GM19467 (cell line): Measurements from ENCODE around the gene PTPRE.

ENCODE experiments used
- ATAC-seq: cut with Tn5 transposase; IDR thresholded peaks from one replicate; pipeline ENCODE4 v1.9.1; 2021; ENCODE audit warnings: mild to moderate bottlenecking, moderate library complexity; ENCODE audit not compliant: unreplicated experiment

The PTPRE gene

DNA sequence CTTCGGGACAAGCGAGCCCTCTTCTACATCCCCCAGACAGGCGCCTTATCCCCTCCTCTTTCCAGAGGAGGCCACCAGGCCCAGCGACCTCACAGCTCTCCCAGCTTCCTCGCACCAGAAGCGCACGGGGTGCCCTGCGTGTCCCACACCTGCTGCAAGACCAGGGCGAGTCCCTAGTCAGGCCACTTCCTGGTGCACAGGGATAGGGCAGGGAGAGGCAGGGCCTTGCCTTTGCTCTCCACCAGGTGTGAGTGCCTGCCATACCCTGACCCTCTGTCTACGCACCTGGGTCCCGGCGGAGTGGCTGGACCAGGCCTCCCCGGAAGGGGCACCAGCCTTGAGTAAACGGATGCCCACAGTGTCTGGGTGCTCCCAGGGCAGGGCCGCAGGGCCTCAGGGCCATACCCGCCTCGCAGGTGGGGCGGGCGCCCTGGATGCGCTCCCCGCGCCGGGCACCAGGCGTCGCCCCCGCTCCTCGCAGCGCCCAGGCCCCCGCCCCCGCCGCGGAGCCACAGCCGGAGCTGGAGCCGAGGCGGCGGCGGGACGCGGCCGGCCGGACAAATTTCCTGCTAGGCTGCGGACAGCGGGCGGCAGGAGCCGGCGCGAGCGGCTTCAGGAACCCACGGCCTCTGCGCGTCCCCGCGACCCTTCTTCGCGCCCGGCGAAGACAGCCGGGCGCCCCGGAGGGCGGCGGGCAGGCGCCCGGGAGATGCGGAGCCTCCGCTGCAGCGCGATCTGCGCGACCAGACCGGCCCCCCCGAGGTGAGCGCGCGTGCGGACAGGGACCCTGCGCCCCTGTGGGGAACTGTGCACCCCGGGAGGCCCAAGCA, at the start of gene PTPRE:
Gene PTPRE, plus strand, starts transcription at position 556 of the 830 bp plus-strand sequence. CDS start 133,779 bp downstream, outside the sequence.
- peak; percentile 88 for ATAC-seq

DNA sequence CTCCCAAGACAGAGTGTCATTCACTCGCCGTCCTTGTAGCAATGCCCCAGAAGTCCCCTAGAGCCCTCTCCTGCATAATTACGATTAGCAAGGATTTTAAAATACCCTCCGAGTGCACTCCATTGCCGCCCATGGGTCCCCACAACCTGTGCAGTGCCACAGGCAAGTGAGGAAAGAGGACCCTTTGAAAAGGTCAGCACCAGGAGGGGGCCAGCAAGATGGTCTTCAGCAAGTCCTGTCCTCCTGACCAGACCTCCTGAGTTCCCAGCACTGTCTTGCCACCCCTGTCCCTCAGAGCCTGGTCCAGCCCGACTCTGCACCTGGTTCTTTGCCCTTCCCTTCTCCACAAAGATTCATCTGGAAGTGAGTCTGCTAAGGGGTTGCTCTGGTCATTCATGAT, 46.3 kb upstream of the PTPRE start:
- ATAC-seq, result no peak

DNA sequence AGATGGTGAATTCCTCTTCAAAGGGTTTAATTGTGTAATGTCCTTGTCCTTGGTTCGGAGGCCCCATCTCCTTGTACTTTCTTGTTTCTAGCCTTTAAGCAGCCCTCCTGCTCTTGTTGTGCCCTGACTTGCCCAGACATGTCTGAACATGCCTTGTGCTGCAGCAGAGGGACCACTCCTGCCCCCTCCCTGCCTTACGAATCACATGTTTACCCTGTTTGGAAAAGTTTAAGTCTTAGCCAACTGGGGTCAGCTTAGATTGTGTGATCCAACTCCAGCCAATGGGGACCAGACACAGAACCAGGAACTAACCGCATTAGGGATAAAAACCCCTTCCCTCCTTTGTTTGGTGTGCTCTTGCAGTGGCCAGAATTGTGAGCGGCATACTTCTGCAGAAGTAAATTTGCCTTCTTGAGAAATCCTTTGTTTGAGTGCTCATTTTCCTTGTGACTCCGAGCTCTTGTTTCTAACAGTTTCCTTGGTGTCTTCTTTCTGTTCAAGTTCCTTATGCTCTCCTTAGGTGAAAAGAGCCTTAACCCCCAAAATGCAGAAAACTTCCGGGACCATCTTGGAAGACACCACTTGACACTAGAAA, 43.6 kb upstream of the PTPRE start:
- ATAC-seq, result no peak

- no peak for ATAC-seq
Measured at GRCh38 chr10:127866276-127867013, 40.5 kb upstream of the PTPRE start.

- no peak for ATAC-seq
Measured at GRCh38 chr10:127867805-127868204, 39.1 kb upstream of the PTPRE start.

GRCh38 chr10:127869329-127869728, 37.6 kb upstream of the PTPRE start:
- ATAC-seq, result no peak

DNA sequence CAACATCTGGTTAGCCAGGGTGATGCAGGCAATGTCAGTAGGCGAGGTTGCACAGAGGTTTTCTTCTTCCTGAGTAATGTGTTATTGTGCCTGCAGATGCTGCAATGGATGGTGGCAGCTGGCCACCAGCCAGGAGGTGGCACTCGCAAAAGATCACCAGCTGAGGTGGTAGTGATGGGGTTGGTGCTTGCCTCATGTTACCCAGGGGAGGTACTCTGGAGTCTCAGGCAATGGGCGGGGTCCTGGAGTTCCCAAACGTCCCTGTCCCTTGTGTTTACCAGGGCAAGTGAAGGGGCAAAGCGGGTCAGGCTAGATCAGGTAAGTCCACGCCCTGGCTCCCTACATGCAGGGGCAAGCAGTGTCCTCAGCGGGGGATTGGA, 35.3 kb upstream of the PTPRE start:
- ATAC-seq, result no peak

DNA sequence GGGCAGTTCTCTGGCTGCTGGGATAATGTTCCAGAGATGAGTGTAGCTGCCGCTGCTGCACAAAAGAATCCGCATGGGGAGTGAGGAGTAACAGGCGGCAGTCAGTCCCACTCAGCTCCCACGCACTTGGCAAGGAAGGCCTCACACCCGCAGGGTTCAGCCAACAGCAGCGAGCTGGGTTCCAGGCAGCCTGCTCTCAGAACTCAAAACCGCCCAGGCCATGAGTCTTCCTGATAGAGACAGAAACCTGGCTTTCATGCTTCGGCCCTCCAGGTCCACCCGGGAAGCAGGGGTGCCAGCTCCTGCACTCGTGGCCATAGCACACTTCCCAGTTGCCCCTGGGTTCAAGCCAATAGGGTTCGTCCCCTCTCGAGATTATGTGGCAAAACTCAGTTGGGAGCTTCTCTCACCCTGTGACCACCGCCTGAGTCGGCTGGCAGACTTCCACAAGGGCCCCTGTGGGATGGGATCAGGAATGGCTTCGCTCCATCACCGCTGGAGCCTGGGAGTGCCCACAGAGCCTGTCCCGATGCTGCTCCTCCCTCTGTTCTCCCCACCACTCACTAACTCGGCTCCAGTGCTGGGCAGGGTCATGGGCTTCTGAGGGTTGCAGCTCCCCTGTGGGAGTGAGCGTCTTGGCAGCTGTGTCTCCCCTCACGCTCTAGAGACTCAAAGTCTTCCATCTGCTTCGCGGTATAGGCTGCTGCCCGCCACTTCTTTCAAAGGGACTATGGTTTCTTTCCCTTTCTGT, 34.7 kb upstream of the PTPRE start:
- ATAC-seq, result no peak

- no peak for ATAC-seq
Measured at GRCh38 chr10:127872871-127873600, 33.9 kb upstream of the PTPRE start.

GRCh38 chr10:127873901-127874470, 32.9 kb upstream of the PTPRE start:
- ATAC-seq, result no peak

DNA sequence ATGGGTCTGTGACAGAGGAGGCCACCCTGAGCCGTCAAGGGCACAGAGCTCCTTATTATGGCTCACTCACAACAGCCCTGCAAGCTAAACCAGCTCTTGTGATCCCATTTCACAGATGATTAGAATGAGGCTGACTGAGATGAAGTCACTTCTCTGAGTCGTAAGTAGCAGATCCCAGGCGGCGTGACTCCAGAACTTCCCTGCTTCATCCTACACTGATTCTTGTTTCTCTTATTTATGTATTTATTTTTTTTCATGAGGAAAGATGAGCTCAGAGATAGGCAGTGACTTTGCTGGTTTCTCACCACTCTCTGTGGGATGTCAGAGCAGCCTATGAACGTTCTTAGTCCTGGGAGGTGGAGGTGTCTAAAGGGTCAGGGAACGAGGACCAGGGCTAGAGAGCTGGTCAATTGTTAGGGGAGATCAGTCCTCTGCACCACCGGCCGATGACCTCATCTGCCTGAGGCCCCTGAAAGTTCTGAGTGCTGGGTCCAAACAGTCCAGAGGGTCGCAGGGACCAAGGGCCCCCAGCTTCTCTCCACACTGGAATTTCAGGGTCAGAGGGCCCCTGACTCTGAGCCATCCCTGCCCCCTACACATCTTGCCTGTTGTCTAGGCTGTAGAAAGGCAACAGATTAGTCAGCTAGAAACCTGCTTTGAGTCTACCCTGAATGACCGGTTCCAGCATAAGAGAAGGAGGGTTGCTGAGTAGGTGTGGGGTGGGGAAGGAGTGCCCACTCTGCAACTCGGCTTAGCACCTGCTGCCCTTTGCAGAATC, 32.0 kb upstream of the PTPRE start:
- ATAC-seq, result no peak

DNA sequence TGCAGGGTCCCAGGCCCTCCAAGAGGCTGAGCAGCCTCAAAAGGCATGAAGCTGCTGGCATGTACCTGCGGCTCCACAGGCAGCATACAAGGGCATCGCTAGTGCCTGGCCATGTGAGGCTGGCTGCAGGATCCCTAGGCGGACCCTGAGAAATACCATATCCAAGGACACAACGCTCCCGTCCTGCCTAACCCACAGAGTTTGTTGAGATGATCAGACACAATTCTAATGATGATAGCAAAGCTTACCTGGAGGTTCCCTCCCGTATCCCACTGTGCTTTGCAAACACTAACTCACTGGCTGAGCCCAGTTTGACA, 31.5 kb upstream of the PTPRE start:
- ATAC-seq, result no peak

GRCh38 chr10:127875916-127876315, 31.0 kb upstream of the PTPRE start:
- no peak for ATAC-seq

GRCh38 chr10:127877116-127877515, 29.8 kb upstream of the PTPRE start:
- no peak for ATAC-seq

DNA sequence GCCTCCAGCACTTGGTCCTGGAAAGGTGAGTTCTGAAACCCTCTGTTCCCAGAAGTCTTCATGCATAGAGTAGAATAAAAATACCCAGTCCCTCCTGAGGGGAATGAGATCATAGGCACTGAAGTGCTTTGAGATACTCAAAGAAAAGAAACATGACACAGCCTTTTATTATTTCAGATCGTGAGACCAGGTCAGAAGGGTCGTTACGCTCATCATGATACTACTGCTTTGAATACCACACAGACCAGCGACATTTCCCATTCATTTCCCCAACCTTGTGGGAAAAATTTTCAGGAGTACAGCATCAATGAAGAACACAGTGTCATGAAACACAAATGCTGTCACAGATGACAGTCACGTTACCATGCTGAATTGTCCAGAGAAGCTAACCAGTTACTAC, 29.2 kb upstream of the PTPRE start:
- ATAC-seq, result no peak

DNA sequence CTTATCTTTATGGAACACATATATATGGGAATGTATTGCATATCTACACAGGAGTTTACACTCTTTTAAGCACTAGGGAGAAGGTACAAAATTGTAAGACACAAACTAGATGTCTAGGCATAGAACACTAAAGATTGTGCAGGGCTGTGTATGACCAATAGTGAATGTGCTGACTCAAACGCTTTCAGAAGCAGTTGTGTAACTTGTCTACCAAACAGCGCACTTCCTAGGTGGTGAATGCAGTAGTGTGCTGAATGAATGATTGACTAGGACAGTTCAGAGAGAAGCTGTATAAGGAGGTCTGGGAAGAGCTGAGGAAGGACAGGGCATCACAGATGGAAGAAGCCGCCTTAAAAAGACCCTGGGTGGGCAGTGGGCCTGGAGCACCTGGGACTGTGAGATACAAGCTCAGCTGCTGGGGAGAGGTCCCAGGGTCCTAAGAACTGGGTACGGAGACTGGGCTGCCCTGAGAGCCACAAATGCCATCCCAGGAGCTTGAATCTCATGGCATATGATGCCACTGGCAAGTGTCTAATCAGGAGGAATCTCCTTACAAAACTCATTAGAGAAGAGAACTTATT, 28.3 kb upstream of the PTPRE start:
- ATAC-seq, result no peak

DNA sequence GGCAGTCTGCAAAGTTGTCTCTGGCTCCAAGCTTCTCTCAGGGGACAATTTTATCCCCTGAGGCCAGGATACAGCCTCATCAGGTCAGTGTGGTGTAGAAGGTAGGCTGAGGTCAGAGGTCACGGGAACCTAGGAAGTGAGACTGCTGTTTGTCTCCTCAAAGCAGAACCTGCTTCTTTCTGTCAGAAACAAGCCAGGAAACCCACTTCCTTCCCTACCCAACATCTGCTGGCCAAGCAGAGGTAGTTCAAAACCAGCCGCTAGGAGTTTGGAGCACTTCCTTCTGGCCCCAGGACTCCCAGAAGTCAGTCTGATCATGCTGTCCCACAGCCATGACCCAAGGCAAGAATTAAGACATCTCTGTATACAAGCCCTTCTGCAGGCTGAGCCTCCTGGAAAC, 26.3 kb upstream of the PTPRE start:
- ATAC-seq, result no peak

GRCh38 chr10:127881262-127881661, 25.6 kb upstream of the PTPRE start:
- ATAC-seq, result no peak

DNA sequence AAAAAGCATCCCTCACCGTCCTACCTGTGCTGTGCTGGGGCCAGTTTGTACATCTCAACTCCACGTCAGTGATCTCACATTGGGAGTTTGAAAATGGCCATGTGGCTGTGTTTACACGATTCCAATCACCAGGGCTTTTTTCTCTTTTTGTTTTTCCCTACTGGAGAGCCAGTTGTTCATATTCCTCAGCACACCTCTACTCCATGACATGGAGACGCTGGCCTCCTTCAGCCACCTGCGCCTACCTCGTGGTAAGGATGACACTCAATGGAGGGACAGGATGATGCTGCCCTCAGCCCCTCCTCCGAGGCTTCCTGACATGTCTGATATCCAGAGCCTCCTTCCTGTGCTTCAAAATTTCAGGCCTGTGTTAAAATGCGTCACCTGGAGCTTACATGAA, 24.5 kb upstream of the PTPRE start:
- ATAC-seq, result no peak
